Measurements from ENCODE around the gene CHST14.
A peak's percentile ranks its signal among the peaks of the same experiment; 100 is the strongest.
"Not testable (repeated sequence)": the region's sequence is repeated elsewhere in the genome, so short reads cannot be mapped to it uniquely, and the experiment has no call there.

CHST14 gene

DNA sequence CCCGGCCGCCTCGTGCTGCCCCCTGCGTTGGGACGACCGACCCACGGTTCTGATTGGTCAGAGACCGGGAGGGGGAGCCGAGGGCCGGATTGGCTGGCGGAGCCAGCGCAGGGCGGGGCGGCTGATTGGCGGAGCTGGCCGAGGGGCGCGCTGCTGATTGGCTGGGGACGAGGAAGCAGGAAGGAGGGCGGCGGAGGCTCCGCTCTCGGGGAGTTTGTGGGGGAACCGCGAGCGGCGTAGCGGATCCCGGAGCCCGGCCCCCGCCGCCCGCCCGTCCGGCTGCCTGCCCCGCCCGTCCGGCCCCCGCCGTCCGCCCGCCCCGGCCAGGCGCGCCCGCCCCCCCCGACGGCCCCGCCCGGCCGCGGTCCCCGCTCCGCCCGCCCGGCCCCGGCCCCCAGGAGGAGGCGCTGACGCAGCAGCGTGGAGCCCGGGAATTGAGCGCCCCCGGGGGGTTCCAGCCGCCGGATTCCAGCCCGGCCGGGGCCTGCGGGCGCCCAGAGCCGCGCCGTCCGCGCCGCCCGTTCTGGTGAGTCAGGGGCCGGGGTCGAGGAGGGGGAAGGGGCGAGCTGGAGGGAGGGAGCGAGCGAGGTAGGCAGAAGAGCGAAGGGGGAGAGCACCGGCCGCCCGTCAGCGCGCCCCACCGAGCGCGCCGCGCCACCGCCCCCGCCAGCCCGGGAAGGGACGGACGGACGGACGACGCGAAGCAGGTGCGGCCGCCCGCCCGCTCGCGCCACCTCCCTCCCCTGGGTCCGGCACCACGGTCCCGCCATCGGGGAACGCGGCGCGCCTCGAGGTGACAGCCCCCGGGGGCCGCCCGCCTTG, 29.8 kb upstream of the CHST14 start, which contains the start of gene BAHD1:
Gene BAHD1, plus strand, starts transcription at position 211 of the 822 bp plus-strand sequence. CDS start 17,512 bp downstream, outside the sequence.
- DNase-seq (ENCODE audit: low spot score), result peak; percentile 99

DNA sequence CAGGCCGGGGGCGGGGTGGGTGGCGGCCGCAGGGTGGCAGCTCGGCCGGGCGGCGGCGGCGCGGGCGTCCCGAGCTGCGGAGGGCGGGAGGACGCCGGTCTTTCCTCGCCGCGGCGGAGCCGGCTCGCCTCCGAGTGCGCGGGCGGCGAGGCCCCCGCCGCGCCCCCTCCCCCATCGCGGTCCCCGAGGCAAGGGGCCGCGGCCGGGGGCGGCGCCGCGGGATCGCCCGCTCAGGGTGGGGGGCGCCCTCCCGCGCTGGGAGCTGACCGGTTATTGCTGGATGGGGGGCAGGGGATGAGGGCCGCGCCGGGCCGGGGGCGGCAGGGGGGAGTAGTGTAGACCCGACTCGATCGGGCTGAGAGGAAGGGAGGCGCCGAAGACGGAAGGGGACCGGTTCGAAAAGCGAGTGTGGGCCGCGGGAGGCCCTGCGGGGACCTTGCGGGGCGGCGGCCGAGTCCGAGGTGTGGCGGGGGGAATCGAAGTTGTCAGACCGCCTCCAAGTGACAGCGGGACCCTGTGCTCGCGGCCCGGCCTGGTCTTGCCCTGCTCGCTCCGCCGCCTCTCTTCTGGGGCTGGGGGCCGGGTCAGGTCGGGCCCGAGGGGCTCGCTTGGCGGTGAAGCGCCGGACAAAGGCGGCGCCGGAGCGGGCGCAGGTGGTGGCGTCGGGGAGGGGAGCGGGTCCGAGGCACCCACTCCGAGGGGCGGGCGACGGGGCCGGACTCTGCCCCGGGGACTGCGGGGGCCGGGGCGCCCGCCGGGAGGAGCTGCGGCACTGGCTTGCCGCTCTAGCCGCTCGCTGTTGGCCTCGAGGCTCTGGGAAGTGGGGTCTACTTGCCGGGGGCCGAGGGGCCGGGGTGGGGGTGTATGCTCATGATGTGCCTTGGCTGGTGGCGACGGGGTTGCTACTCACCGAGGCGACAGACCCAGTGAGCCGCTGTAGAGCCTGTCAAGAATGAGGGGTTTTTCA, 28.9 kb upstream of the CHST14 start:
- DNase-seq (ENCODE audit: low spot score), result no peak

DNA sequence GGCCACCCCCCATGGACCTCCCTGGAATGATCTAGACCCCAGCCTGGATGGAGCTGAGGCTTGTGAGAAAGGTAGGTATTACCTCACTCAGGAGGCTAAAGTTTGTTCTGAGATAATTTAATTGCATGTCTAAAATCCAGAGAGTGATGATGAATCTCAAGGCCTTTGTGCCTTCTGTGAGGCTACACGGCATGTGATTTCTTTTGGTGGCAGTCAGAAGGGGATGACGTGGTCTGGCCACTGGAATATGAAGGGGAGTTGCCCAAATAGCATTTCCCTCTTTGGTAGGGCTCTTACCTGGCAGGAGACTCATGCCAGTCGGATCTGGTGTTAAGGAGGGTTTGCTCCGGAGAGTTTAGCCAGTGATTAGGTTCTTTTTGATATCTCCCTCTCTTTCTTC, 27.5 kb upstream of the CHST14 start:
- no peak for DNase-seq (ENCODE audit: low spot score)

DNA sequence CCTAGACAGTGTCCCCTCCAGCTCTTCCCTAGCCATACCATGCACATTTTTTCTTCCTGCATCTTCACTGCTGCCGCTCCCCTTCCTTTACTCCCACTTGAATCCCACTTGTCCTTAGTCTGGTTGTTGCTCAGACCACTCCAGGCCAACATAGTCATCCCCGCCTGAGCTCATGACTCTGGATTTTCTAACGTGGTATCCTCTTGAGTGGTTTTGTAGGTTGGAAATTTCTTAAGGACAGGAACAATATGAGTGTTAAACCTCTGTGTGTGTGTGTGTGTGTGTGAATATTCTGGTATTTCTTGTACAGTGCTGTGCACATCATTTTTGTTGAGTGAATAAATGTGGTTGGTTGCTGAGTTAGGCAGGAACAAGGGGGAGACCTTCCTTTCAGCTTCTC, 26.9 kb upstream of the CHST14 start:
- no peak for DNase-seq (ENCODE audit: low spot score)

DNA sequence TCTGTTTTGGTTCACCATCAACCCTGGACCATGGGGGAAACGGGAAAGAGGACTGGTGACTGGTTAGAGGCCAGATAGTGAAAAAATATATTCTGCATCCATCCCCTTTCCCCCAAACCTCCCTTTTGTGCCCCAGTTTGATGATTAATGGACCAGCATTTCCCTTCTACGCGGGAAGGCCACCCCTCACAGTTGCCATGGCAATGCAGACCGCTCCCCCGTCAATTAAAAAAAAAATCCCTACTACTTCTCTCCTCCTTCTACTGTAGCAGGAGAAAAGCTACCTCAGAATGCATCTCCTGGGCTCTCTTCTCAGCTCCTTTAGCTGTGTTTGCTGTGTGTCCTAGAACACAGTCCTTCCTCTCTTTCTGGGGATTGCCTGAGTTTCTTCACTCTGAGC, 26.0 kb upstream of the CHST14 start:
- DNase-seq (ENCODE audit: low spot score), result no peak

DNA sequence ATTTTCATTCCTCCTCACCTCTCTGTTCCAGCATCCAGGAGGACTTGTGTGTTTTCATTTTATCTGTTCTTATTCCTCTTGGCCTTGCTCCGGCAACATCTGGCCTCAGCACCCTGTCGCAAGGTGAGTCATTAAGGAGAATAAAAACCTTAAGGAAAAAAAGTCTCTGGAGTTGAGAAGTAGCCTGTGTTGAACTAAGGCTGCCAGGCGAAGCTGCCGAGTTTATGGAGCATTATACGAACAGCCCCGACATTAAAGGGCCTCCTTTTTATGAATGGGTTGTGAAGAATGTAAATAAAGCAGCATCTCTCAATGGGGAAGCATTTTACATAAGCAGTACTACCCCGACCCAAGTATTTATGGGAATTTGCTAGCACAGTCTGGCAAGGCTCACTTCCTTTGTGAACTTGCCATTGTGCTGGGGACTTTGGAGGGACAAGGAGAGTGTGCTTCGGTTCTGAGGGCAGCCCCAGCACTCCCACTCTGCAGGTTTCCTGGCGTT, 25.3 kb upstream of the CHST14 start:
- DNase-seq (ENCODE audit: low spot score), result no peak

DNA sequence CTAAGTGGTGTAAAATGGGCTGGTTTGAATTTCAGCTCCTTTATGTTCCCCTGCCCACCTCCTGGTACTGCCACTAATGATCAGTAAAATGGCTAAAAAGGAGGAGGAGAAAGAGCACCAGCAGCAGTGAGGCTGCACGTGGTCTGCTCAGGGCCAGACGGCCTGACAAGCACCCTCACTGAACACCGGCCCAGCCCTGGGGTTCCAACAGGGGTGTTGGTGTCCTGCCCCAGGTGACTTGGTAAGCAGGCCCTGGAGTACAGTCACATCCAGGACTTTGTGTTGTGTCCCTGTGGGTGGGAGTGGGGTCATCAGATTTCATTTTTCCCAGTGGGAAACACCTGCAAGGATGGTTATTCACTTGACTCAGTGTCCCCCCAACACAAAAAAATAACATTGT, 24.6 kb upstream of the CHST14 start:
- DNase-seq (ENCODE audit: low spot score), result no peak

DNA sequence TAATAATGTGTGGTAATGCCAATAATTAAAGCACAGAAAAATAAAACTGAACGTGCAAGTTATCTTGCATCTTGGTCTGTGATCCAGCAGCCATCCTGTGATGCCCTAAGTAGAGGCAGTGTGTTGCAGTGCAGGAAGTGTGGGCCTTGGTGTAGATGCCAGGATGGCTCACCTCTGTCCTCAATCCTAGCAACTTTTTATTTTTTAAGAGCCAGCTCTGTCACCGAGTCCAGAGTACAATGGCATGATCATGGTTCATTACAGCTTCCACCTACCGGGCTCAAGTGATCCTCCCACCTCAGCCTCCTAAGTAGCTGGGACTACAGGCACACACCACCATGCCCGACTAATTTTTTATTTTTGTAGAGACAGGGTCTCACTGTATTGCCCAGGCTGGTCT, 22.4 kb upstream of the CHST14 start:
- DNase-seq (ENCODE audit: low spot score), result no peak

DNA sequence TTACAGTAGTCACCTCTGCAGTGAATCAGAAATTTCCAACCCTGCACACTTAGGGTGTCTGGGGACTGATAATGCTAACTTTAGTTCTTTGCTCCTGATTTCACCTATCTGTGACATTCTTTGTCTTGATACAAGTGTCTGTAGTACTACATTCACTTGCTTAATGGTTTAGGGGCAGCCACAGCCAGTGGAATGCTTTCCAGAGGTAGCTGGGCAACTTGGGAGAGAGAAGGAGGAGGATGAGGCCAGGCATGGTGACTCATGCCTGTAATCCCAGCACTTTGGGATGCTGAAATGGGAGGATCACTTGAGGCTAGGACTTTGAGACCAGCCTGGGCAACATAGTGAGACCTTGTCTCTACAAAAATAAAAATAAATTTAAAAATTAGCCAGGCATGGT, 21.5 kb upstream of the CHST14 start:
- DNase-seq (ENCODE audit: low spot score), result no peak

DNA sequence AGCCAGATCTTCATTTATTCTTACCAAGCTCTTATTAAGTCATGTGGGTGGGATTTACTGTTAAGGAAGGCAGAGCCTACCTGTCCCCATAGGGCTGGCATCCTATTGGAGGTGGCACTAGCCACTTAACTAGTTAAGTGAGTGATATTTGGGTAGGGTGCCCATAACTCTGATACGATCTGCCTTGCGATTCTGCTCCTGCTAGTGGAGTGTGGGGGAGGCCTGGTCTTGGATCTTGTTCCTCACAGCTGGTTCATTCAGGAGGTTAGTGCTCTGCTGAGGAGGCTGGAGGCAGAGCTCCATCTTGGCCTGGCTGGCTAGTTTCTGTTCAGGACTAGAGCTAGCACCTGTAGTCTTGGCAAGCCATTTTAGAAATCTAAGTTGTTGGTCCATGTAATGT, 20.7 kb upstream of the CHST14 start:
- no peak for DNase-seq (ENCODE audit: low spot score)

DNA sequence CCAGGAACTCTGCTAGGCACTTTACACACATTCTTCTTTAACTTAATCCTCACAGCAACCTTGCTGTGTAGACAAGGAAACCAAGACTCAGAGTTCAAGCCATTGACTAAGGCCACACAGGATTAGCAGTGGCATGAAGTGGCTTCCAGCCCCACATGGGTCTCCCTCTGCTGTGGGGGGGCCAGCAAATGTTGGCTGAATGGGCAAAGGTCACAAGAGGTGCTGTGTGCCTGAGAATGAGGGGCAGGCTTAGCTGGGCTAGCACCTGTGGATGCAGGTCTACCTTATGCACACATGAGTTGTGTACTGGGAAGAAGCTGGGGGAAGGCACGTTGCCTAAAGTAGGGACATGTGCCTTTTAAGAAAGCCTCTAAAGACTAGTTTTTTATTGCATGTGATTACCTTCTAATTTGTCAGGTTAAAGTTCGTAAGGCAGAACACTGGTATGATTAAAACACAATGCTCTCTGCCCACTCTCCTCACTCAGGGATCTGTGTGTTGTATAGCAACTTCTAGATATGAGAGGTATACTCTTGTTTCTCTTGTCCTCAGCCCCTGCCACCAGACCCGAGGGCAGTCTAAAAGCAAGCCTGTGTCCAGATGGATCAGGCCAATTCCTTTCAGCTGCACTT, 19.1 kb upstream of the CHST14 start:
- no peak for DNase-seq (ENCODE audit: low spot score)

DNA sequence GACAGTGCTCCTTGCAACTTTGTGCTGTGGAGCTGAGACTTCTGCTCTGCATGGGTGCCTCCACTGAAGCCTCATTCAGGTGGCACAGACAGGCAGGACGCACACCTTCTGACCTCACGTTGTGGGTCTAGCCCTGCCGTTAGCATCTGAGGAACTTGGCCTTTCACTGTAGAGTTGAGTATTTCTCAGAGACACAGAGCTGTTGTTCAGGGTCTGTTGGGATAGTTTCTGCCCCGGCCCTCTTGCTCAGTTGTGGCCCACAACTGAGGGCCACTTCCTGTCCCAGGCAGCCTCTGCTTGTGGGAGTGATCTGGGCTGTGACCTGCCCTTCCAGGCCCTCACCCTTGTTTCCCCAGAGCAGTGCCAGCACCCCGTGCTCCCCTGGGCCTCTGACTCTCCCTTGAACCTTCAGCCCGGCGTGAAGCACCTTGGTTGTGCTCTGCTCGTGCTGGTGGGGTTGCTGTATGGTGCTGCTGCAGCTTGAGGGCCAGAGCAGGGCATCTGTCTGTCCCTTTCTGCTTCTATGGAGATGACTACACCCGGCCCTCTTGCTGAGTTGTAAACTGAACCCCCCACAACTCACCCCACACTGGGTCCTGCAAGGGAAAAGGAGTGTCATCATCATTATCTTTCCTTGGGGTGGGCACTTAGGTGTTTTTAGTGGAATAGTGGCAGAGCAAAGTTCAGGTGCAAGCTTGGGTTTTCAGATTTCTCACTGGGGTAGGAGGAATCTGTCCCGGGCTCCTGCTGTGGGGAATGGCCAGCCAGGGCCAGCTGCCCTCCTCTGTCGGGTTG, 18.3 kb upstream of the CHST14 start:
- DNase-seq (ENCODE audit: low spot score), result no peak

DNA sequence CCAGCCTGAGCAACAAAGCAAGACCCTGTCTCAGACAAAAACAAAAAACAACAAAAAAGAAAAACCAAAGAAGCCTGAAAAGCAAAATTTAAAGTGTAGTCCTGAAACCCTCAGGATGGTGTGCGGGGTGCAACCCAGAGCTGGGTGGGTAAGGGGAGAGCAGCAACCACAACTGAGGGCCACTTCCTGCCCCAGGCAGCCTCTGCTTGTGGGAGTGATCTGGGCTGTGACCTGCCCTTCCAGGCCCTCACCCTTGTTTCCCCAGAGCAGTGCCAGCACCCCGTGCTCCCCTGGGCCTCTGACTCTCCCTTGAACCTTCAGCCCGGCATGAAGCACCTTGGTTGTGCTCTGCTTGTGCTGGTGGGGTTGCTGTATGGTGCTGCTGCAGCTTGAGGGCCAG, 16.8 kb upstream of the CHST14 start:
- DNase-seq (ENCODE audit: low spot score), result not testable (repeated sequence)

DNA sequence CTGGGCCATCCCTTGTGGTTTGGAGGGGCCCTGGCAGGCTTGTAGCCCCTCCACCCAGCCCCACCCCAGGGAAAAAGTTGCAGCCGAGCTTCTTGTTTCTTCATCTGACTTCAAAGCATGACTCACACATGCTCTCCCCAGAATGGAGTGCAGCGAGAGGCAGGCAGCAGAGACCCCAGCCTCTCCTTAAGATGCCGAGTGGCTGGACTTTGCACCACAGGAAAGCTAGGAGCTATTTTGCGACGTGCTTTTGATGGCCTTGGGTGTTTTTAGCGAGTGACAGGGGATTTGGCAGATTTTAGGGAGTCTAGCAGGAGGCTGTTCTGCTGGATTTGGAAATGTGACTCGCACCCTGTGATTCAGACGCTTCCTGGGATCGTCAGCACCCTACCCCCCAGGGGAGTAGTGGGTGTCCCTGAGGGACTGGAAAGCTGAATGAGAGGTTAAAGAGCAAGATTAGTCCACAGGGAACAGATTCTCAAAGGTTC, 15.8 kb upstream of the CHST14 start:
- DNase-seq (ENCODE audit: low spot score), result no peak

DNA sequence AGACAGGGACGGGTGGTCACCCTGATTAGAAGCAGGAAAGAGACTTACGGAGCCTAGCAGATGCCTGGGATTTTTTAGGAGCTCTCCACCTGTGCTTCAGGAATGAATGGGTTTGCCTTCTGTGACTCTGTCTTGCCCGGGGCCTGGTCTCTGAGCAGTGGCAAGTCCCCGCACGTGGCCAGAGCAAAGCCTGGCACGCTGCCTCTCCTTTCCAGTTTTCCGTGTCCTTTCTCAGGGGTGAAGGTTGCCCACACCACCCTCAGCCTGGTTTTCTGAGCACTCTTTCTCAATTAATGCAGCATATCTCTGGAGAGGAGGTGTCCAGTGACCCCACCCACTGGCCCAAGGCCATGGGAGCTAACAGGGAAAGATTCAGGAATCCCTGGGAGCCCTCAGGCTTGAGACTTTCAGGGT, 14.5 kb upstream of the CHST14 start:
- no peak for DNase-seq (ENCODE audit: low spot score)

DNA sequence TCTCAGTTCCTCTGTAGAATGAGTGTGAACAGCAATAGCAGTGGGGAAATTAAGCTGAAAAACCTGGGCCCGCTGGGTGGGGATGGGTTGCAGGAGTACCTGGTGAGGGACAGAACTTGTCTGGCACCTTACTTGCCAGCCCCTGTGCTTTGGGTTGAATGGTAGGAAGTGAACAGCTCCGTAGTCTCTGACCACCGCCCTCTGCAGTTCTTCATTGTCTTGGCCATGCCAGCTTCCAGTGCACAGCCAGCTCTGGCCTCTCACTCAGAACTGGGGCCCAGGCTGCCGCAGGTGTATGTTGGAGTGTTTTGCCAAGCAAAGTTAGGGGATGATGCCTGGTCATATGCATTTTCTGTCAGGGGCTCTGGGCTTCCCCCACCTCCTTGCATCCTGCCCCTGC, 14.0 kb upstream of the CHST14 start:
- DNase-seq (ENCODE audit: low spot score), result no peak

DNA sequence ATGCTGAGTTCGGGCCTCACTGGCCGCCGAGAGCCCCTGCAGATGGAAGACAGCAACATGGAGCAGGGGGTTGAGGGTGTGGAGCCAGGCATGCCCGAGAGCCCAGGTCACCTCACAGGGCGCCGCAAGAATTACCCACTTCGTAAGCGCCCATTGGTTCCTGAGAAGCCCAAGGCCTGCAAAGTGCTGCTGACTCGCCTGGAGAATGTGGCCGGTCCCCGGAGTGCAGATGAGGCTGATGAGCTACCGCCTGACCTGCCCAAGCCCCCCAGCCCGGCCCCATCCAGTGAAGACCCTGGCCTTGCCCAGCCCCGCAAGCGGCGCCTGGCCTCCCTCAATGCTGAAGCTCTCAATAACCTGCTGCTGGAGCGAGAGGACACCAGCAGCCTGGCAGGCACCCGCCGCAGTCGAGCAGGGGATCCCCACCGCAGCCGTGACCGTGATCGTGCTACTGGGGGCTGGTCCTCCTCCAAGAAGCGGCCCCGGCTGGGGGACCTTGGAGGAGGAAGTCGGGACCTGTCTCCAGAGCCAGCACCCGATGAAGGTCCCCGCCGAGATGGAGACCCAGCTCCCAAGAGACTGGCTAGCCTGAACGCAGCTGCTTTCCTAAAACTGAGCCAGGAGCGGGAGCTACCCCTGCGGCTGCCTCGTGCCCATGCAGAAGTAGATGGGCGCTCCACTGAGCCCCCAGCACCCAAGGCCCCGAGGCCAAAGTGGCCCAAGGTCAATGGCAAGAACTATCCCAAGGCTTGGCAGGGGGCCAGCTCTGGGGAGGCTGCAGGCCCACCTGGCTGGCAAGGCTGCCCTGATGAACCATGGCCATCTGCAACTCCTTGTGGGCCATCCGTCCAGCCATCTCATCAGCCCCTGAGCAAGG, 12.1 kb upstream of the CHST14 start:
- DNase-seq (ENCODE audit: low spot score), result no peak

DNA sequence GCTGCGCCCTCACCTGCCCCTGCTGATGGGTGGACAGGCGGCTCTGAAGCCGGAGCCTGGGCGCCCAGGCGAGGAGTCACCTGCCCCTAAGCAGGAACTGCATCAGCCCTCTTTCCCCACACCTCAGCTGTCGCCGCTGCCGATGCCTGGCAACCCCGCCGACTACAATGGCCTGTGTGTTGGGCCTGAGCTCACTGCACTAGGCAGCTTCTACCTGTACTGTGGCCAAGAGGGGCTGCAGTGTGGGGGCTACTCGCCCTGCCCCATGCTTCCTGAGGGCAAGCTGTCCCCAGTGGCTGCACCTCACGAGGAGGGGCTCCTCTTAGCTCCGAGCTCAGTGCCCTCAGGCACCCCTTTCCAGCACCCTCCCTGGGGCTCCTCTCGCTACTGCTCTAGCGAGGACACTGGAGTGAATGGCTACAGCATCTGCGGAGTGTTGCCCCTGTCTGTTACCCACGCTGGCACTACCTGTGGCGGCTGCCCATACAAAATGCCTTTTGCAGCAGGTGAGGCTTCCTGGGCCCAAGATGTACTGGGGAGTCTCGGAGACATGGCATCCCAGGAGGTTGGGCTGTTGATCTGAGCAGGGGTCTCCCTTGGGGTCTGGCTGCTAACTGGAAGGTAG, 11.3 kb upstream of the CHST14 start:
- no peak for DNase-seq (ENCODE audit: low spot score)

DNA sequence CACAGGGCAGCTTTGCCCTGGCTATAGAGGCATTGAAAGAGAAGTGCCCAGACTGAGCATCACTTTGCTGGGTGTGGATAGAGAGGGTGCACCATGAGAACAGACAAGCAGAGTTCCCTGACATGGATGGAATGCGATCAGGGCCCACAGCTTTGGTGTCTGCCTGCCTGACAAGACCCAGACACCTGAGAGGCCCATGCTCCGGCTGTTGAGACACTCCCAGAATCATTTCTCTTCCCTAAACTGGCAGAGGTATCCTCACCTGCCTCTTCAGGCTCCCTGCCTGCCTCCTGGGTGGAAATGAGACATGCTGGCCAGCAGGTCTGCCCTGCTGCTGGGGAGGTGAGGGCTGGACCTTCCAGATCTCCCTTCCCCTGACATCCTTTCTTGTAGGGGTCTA, 10.4 kb upstream of the CHST14 start:
- DNase-seq (ENCODE audit: low spot score), result no peak

DNA sequence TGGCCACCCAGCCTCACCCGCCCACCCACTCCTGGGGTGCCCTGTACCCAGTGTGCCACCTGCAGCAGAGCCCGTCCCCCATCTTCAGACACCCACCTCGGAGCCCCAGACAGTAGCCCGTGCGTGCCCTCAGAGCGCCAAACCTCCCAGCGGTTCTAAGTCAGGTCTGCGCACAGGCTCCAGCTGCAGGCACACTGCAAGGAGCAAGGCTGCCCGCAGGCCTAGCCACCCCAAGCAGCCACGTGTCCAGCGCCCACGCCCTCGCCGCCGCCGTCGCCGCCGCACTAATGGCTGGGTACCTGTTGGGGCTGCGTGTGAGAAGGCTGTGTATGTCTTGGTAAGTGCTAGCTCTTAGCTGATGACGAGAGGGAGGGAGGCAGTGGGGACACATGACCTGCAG, 8.8 kb upstream of the CHST14 start:
- DNase-seq (ENCODE audit: low spot score), result no peak
